ENCODE data around the gene NPY5R.
A peak's percentile ranks its signal among the peaks of the same experiment; 100 is the strongest.

The NPY5R gene

DNA sequence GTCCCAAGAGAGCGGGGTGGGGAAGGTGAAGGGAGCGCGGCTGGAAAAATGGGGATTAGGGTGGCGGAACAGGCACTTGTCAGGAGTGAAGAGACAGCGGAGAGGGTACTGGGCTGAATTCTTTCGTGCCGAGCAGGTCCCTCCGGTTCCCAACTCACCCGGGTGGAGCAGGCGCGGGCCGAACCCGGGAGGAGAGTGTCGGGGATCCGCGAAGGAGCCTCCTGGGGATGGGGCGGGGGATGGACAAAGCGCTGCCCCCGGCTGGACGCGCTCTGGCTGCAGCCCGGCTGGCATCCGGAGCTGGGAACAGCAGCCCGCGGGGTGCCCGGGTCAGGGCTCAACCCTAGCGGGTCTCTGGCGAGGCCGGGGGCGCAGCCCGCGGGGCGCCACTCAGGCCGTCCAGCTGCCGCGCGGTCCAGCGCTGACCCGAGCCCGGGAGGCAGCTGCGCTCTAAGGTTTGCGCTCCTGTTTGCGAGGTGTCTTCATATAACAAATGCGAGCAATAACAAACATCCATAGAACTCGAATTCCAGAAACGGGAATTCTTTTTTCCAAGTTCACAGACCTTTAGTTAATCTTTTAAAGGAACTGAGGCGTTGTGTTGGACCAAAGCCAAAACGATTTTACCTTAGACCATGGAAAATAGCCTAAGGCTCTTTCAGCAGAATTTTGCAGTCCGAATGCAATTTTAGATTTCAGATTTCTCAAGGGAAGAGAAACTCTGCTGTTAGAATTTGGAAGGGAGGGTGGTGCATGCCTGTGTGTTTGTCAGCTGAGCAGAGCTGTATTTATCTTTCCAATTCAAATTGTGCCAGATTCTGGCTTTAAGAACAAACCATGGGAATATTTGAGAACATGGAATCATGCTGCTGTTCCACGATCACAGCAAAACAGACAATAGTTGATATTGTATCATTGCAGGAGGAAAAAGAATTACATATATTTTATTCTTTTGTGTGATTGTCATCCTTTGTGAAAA, 744 bp downstream of the NPY5R start:
- no peak for DNase-seq (ENCODE audit: low read depth)
- TF ChIP-seq CTCF (IDR thresholded peaks at IDR 0.05; ENCODE audit: low read depth, low read length) (no peak), POLR2A (IDR thresholded peaks at IDR 0.05; ENCODE audit: extremely low read depth, insufficient read length) (no peak), MYC (IDR thresholded peaks at IDR 0.05; ENCODE audit: low read depth, low read length) (no peak)
- TF ChIP-seq, protein P1, sequence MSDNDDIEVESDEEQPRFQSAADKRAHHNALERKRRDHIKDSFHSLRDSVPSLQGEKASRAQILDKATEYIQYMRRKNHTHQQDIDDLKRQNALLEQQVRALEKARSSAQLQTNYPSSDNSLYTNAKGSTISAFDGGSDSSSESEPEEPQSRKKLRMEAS (IDR thresholded peaks at IDR 0.05; ENCODE audit: low read depth, low read length): no peak
- H3K4me3 ChIP-seq (ENCODE audit: low read depth, low read length): no peak overlapping the region

DNA sequence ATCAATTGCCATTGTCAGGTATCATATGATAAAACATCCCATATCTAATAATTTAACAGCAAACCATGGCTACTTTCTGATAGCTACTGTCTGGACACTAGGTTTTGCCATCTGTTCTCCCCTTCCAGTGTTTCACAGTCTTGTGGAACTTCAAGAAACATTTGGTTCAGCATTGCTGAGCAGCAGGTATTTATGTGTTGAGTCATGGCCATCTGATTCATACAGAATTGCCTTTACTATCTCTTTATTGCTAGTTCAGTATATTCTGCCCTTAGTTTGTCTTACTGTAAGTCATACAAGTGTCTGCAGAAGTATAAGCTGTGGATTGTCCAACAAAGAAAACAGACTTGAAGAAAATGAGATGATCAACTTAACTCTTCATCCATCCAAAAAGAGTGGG, 7.0 kb downstream of the NPY5R start:
- no peak overlapping the region for H3K4me3 ChIP-seq (ENCODE audit: low read depth, low read length)
- DNase-seq (ENCODE audit: low read depth): no peak
- TF ChIP-seq, protein P1 (IDR thresholded peaks at IDR 0.05; ENCODE audit: low read depth, low read length): no peak
- TF ChIP-seq POLR2A (IDR thresholded peaks at IDR 0.05; ENCODE audit: extremely low read depth, insufficient read length): no peak
- no peak for TF ChIP-seq CTCF (IDR thresholded peaks at IDR 0.05; ENCODE audit: low read depth, low read length)
- TF ChIP-seq MYC (IDR thresholded peaks at IDR 0.05; ENCODE audit: low read depth, low read length): no peak

DNA sequence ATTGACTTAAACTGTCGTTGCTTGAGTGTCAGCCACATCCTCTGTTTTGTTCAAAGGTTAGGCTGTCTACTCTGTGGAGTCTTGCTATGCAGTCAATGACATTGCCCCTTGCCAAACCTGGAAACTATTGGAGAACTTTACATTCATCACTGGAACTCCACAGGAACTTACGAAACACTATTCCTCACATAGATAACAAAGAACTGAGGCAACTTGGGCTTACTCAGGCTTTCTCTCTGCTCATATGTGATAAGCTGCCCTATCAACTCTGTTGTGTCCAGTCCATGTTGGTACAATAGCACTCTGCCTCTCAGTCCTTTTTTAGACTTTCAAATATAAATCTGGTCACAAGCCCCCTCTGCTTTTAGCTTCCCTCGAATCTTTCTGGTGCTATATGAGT, 9.4 kb downstream of the NPY5R start:
- H3K4me3 ChIP-seq (ENCODE audit: low read depth, low read length): no peak overlapping the region
- TF ChIP-seq CTCF (IDR thresholded peaks at IDR 0.05; ENCODE audit: low read depth, low read length) (no peak), POLR2A (IDR thresholded peaks at IDR 0.05; ENCODE audit: extremely low read depth, insufficient read length) (no peak), MYC (IDR thresholded peaks at IDR 0.05; ENCODE audit: low read depth, low read length) (no peak)
- TF ChIP-seq, protein P1 (IDR thresholded peaks at IDR 0.05; ENCODE audit: low read depth, low read length): no peak

DNA sequence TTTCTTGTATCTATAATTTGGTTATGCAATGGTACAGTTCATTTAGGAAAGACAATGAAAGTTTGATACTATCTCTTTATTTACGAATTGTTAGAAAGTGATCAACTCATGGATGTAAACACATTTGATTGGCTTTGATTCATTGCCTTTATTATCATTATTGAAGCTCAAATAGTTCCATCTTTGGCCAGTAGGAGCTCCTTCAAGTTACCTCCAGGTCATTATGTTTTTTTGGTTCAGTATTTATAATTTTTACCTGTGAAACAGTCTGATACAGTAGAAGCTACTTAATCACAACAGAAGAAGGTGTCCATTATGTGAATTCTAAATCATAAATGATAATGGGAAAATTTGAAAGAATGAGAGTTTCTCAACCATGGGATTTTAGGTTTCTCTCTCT, 12.4 kb downstream of the NPY5R start:
- H3K4me3 ChIP-seq (ENCODE audit: low read depth, low read length): no peak overlapping the region
- no peak for DNase-seq (ENCODE audit: low read depth)
- TF ChIP-seq POLR2A (IDR thresholded peaks at IDR 0.05; ENCODE audit: extremely low read depth, insufficient read length): no peak

More for the DNA sequence above, 9.4 kb downstream of the NPY5R start:
- DNase-seq (ENCODE audit: low read depth): no peak

DNA sequence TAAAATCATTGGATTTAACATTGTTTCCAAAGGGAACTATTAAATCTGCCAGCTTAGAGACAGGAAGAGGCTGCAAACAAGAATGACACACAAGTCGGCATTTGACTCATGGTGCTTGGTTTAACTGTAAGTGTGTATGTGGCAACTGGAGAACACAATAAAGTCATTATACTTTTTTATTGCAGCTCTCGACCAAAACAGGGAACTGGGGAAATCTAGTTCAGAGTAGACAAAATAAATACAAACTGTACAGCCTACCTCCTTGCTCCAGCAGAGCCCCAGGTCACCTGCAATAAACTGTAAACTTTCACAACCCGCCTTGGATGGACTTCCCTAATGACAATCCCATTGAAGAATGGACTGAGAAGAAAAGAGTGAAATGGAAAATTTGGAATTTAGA, 24.0 kb downstream of the NPY5R start:
- DNase-seq (ENCODE audit: low read depth): peak; percentile 12
- TF ChIP-seq, protein P1 (IDR thresholded peaks at IDR 0.05; ENCODE audit: low read depth, low read length): no peak
- TF ChIP-seq MYC (IDR thresholded peaks at IDR 0.05; ENCODE audit: low read depth, low read length): no peak
- TF ChIP-seq CTCF (IDR thresholded peaks at IDR 0.05; ENCODE audit: low read depth, low read length): no peak
- no peak for TF ChIP-seq POLR2A (IDR thresholded peaks at IDR 0.05; ENCODE audit: extremely low read depth, insufficient read length)
- H3K4me3 ChIP-seq (ENCODE audit: low read depth, low read length): no peak overlapping the region

DNA sequence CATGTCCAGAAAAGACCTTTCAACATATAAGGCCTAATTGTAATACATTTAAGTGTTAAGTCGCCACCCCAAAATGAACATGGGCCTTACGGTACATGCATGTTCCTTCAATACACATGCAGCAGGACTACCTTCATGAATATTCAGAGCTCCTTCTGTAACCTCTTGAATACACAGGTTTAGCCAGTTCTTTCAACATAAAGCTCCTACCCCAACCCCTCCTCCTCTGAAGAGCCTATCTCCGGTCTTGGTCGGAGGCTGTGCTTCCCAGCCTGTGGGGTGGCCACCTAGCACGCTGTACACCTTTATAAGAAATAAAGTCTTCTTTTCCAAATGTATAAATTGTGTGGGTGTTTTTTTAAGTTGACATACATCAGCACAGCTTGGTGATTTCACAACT, 28.3 kb downstream of the NPY5R start:
- DNase-seq (ENCODE audit: low read depth): no peak
- TF ChIP-seq CTCF (IDR thresholded peaks at IDR 0.05; ENCODE audit: low read depth, low read length) (no peak), MYC (IDR thresholded peaks at IDR 0.05; ENCODE audit: low read depth, low read length) (no peak)
- TF ChIP-seq, protein P1 (IDR thresholded peaks at IDR 0.05; ENCODE audit: low read depth, low read length): no peak
- no peak overlapping the region for H3K4me3 ChIP-seq (ENCODE audit: low read depth, low read length)
